GM12874 (cell line): ENCODE data around the gene MATCAP1.

ENCODE experiments used
- CTCF ChIP-seq: IDR thresholded peaks from 2 replicates; pipeline ENCODE4 v1.5.1; 2011; ENCODE audit warnings: low read depth, mild to moderate bottlenecking, control low read depth, low read length, moderate library complexity; ENCODE audit not compliant: insufficient read depth

The MATCAP1 gene

DNA sequence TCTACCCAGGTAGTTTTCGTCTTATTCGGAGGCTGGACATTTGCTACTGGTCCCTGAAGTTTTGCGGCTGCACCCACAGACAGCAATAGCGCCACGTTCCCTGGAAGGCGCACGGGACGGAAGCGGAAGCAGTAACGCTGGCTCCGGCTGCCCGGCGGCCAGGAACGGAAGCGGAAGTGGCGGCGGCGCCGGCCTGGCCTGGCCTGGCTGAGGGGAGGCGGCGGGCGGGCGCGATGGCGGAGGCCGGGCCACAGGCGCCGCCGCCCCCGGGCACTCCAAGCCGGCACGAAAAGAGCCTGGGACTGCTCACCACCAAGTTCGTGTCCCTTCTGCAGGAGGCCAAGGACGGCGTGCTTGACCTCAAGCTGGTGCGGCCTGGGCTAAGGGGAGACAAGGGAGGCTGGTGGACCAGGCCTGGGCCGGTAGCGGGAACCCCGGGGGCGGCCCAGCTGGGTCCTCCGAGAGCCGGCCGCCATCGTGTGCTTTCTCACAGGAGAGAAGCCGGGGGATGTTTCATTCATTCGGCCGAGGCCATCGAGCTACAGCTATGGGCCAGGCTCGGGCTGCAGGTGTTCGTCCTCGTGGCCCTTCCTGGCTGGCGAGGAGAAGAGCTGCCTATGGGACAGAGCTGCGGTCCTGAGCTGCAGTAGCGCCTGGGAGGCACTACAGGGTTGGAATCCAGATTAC is 8.4 kb upstream of the MATCAP1 start, which contains the start of gene E2F4:
E2F4 (plus strand) TSS at position 161 of the 687 bp plus-strand sequence; CDS start at position 234, 73 bp downstream.
- no peak for TF ChIP-seq CTCF

GRCh38 chr16:67191411-67191994 is 7.7 kb upstream of the MATCAP1 start:
- no peak for TF ChIP-seq CTCF

- TF ChIP-seq CTCF = no peak
These were observed 7.0 kb upstream of the MATCAP1 start for GRCh38 chr16:67190448-67191399.

DNA sequence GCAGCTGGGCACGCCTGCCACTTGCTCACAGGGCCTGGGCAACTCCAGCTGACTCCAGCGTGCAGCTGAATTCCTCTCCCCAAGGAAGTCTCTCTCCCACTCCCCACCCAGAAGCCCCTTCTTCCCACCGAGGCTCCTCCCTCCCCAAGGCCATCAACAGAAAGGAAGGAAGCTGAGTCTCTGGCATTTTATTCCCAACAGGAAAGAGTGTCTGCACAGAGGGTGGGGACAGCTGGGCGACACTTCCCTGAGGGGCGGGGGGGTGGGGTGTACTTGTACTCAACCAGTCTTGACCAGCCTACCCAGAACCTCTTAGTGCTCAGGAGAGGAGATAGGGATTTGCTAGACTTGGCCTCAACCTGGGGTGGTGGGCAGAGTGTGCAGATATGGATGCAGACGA is 6.3 kb upstream of the MATCAP1 start, which contains the start of gene EXOC3L1:
EXOC3L1 (minus strand) TSS at position 96 of the 400 bp plus-strand sequence. CDS start 460 bp downstream, outside the sequence.
- TF ChIP-seq CTCF = no peak

DNA sequence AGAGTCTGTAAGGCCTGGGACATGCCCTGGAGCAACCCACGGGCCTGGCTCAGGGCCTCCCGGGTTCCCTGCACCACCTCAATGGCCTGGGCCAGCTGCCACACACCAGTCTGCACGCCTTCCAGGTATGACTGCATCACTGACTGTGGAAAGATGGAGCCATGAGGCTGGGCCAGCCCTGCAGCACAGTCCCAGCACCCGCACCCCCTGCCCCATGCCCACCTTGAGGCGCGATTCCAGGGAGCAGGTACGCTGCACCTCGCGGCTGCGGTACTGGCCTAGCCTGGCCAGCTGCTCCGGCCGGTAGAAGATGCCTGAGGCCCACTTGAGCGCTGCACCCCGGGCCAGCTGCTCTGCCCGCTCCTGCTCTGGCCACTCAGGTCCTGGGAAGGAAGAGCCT is 5.0 kb upstream of the MATCAP1 start:
- no peak for TF ChIP-seq CTCF

GRCh38 chr16:67188323-67188722 is 4.6 kb upstream of the MATCAP1 start:
- TF ChIP-seq CTCF = no peak
